Measurements from ENCODE around the gene C1S. TPM values are rescaled to one million over a fixed set of nuclear protein-coding genes. Genes with fewer than 3 reads are reported as not detected.
A peak's percentile ranks its signal among the peaks of the same experiment; 100 is the strongest.

C1S gene
- total and polyA plus RNA-seq, 8 donors = 61.6 to 404 (median 174) TPM

GRCh38 chr12:7019043-7019569, 41.4 kb upstream of the C1S start:
- Histone ChIP-seq H3K4me1 (peaks cover 7 to 44% (median 40%) of the 10 kb centered on the region in 4 donors), H3K4me3 (peak overlapping the region; percentile 74 to 83 (median 79)), H3K27ac (peak overlapping the region; percentile 95 to 98 (median 96)), H3K36me3 (peaks cover 0 to 9% (median 4%) of the 10 kb centered on the region in 4 donors), H3K9me3 (no peaks in the 10 kb centered on the region), H3K27me3 (no peaks in the 10 kb centered on the region)
- intact Hi-C loops (cut with DNase I; ENCODE audit: low total_unique reads) = no loop called here
- DNase-seq = peak in 1 of 2 donors; percentile 29
- TF ChIP-seq CTCF (IDR thresholded peaks at IDR 0.05) (peak in 2 of 7 experiments; percentile 2 to 61), POLR2AphosphoS5 (IDR thresholded peaks at IDR 0.05) (no peak)
- 4 to 10% (median 6%) methylated on average over 6 of the region's 6 CpGs for WGBS, 5 donors

GRCh38 chr12:7021956-7022355, 38.6 kb upstream of the C1S start:
- Histone ChIP-seq H3K27ac (no peak overlapping the region), H3K9me3 (no peaks in the 10 kb centered on the region), H3K36me3 (no peaks in the 10 kb centered on the region), H3K4me3 (no peak overlapping the region), H3K4me1 (peaks cover 7 to 22% (median 17%) of the 10 kb centered on the region in 4 donors), H3K27me3 (no peaks in the 10 kb centered on the region)
- no peak for TF ChIP-seq POLR2AphosphoS5 (IDR thresholded peaks at IDR 0.05)
- TF ChIP-seq CTCF (IDR thresholded peaks at IDR 0.05) = no peak
- TF ChIP-seq EP300 (IDR thresholded peaks at IDR 0.05) = no peak
- no peak for TF ChIP-seq POLR2A (IDR thresholded peaks at IDR 0.05)
- DNase-seq = no peak
- intact Hi-C loops (cut with DNase I; ENCODE audit: low total_unique reads) = no loop called here
- 67 to 78% (median 77%) methylated on average over 5 of the region's 5 CpGs for WGBS, 5 donors

- no peaks in the 10 kb centered on the region for H3K27me3 ChIP-seq
- intact Hi-C loops (cut with DNase I; ENCODE audit: low total_unique reads) = no loop called here
- no peak overlapping the region for H3K27ac ChIP-seq
- H3K9me3 ChIP-seq = no peaks in the 10 kb centered on the region
- no peak for TF ChIP-seq POLR2AphosphoS5 (IDR thresholded peaks at IDR 0.05)
- H3K36me3 ChIP-seq = no peaks in the 10 kb centered on the region
- DNase-seq = no peak
- H3K4me1 ChIP-seq = peaks cover 0 to 11% (median 8%) of the 10 kb centered on the region in 4 donors
- WGBS, 5 donors = 67 to 89% (median 83%) methylated on average over 3 of the region's 3 CpGs
- no peak overlapping the region for H3K4me3 ChIP-seq
These were observed 37.4 kb upstream of the C1S start for GRCh38 chr12:7023114-7023513.

GRCh38 chr12:7026854-7027253, 33.7 kb upstream of the C1S start:
- no peaks in the 10 kb centered on the region for H3K36me3 ChIP-seq
- H3K4me1 ChIP-seq = no peaks in the 10 kb centered on the region
- no peak overlapping the region for H3K27ac ChIP-seq
- TF ChIP-seq EP300 (IDR thresholded peaks at IDR 0.05) (no peak), POLR2A (IDR thresholded peaks at IDR 0.05) (no peak), POLR2AphosphoS5 (IDR thresholded peaks at IDR 0.05) (no peak), CTCF (IDR thresholded peaks at IDR 0.05) (no peak)
- no peaks in the 10 kb centered on the region for H3K9me3 ChIP-seq
- H3K4me3 ChIP-seq = no peak overlapping the region
- DNase-seq = no peak
- intact Hi-C loops (cut with DNase I; ENCODE audit: low total_unique reads) = no loop called here
- no peaks in the 10 kb centered on the region for H3K27me3 ChIP-seq
- WGBS, 5 donors = 85 to 95% (median 90%) methylated on average over 1 of the region's 1 CpG

GRCh38 chr12:7031306-7031705, 29.2 kb upstream of the C1S start:
- no peak overlapping the region for H3K4me3 ChIP-seq
- no peaks in the 10 kb centered on the region for H3K4me1 ChIP-seq
- no peak for DNase-seq
- intact Hi-C loops (cut with DNase I; ENCODE audit: low total_unique reads) = no loop called here
- H3K9me3 ChIP-seq = no peaks in the 10 kb centered on the region
- H3K27me3 ChIP-seq = no peaks in the 10 kb centered on the region
- 66 to 81% (median 74%) methylated on average over 6 of the region's 6 CpGs for WGBS, 5 donors
- no peaks in the 10 kb centered on the region for H3K36me3 ChIP-seq
- TF ChIP-seq POLR2AphosphoS5 (IDR thresholded peaks at IDR 0.05) (no peak), CTCF (IDR thresholded peaks at IDR 0.05) (no peak), EP300 (IDR thresholded peaks at IDR 0.05) (no peak), POLR2A (IDR thresholded peaks at IDR 0.05) (no peak)
- no peak overlapping the region for H3K27ac ChIP-seq

All from stomach (tissue), 9 donors.